Glomerular visceral epithelial cell (primary cell): Measurements from ENCODE around the gene GRHL3.
A peak's percentile ranks its signal among the peaks of the same experiment; 100 is the strongest.

ENCODE experiments used
- DNase-seq: peaks from one replicate; pipeline ENCODE4 v3.0.0-alpha.2; 2016; ENCODE audit errors: extremely low spot score

GRHL3 gene

GRCh38 chr1:24393892-24394291 lies 74.7 kb downstream of the GRHL3 start:
- peak; percentile 76 for DNase-seq

- no peak for DNase-seq
These were observed 80.9 kb downstream of the GRHL3 start for GRCh38 chr1:24400065-24400464.

GRCh38 chr1:24403806-24404205 lies 84.6 kb downstream of the GRHL3 start:
- DNase-seq: no peak
